Small intestine (tissue), 16 donors: ENCODE results near the gene ZFP36. TPM values are rescaled to one million over a fixed set of nuclear protein-coding genes. Genes with fewer than 3 reads are reported as not detected.

ENCODE experiments used
- DNase-seq, 2 donors: peaks; one replicate each; pipeline versions ENCODE4 v3.0.0 to v3.0.0-alpha.2; 2013
- FAIRE-seq: peaks from 2 replicates; lab custom pipeline; 2012; peaks lifted over from hg19 to GRCh38; lab: Jason Lieb, UNC
- H3K27ac ChIP-seq, 3 donors: one replicate each; pipeline ENCODE4 v1.5.1; 2013; ENCODE audit warnings: low read length in 2 of 3, mild to moderate bottlenecking in 2 of 3, control low read depth in 1 of 3, inconsistent platforms in 1 of 3, low read depth in 1 of 3, moderate library complexity in 1 of 3
- H3K27me3 ChIP-seq, 3 donors: one replicate each; pipeline ENCODE4 v1.6.1; 2013; ENCODE audit warnings: low read length in 3 of 3, inconsistent platforms in 1 of 3; ENCODE audit not compliant: control insufficient read depth in 3 of 3, insufficient read depth in 3 of 3
- H3K36me3 ChIP-seq, 3 donors: one replicate each; pipeline ENCODE4 v1.6.1; 2013; ENCODE audit warnings: low read length in 3 of 3, inconsistent platforms in 1 of 3, low read depth in 1 of 3, mild to moderate bottlenecking in 1 of 3, moderate library complexity in 1 of 3; ENCODE audit not compliant: control insufficient read depth in 3 of 3, insufficient read depth in 2 of 3
- H3K4me1 ChIP-seq, 3 donors: one replicate each; pipeline ENCODE4 v1.6.1; 2013; ENCODE audit warnings: low read length in 2 of 3, inconsistent platforms in 1 of 3, low read depth in 1 of 3, mild to moderate bottlenecking in 1 of 3, moderate library complexity in 1 of 3; ENCODE audit not compliant: control insufficient read depth in 3 of 3, insufficient read depth in 2 of 3
- H3K4me3 ChIP-seq, 3 donors: one replicate each; pipeline ENCODE4 v1.5.1; 2013; ENCODE audit warnings: low read length in 3 of 3, control low read depth in 1 of 3, inconsistent platforms in 1 of 3, low read depth in 1 of 3, mild to moderate bottlenecking in 1 of 3, moderate library complexity in 1 of 3
- H3K9me3 ChIP-seq, 2 donors: one replicate each; pipeline ENCODE4 v1.6.1; 2013; ENCODE audit warnings: low read depth in 1 of 2, low read length in 1 of 2; ENCODE audit not compliant: control insufficient read depth in 2 of 2, insufficient read depth in 1 of 2
- WGBS, 3 donors: extraction: QIAGEN DNeasy Blood & Tissue Kit; methylation state at CpG; one replicate each; pipeline ENCODE4 v1.1.7; 2013; 5-methylcytosine and 5-hydroxymethylcytosine counted together
- long read RNA-seq, 10 donors: transcript quantifications; one replicate each; lab custom pipeline, GENCODE V29; 2026
- polyA plus RNA-seq, 4 donors: library from polyadenylated mRNA; stranded (reverse) in 3 of 4; unstranded in 1 of 4; fragments of 200-250 nt in 3 of 4; fragments of 120-200 nt in 1 of 4; gene quantifications; one replicate each; pipeline versions ENCODE4 v1.2.1 to v1.2.3, GENCODE V29; 2013
- donor health status: healthy with polysubstance abuse.
- donor health status: control.
- donor health status: control.
- donor health status: Bipolar disorder and iron deficiency.
- donor health status: healthy.

ZFP36 gene
- 100 to 1,000 TPM; 104 to 365 (median 195) TPM for polyA plus RNA-seq
- long read RNA-seq, donor 1, transcript ZFP36-203 (2 exons, 1,786 nt) = major isoform, 226 of 263 reads
- long read RNA-seq, donor 1, partial matches to known transcripts = 0 of 263 reads
- long read RNA-seq, donor 1, other reads (novel, unspliced or antisense) = 36 of 263 reads
- long read RNA-seq, donor 2, transcript ZFP36-203 (2 exons, 1,786 nt) = major isoform, 19 of 19 reads
- long read RNA-seq, donor 2, partial matches to known transcripts = 0 of 19 reads
- long read RNA-seq, donor 2, other reads (novel, unspliced or antisense) = 0 of 19 reads
- long read RNA-seq, donor 3, transcript ZFP36-203 (2 exons, 1,786 nt) = major isoform, 55 of 55 reads
- long read RNA-seq, donor 3, partial matches to known transcripts = 0 of 55 reads
- long read RNA-seq, donor 3, other reads (novel, unspliced or antisense) = 0 of 55 reads
- long read RNA-seq, donor 4, partial matches to known transcripts = 0 of 2 reads
- long read RNA-seq, donor 4, other reads (novel, unspliced or antisense) = 0 of 2 reads
- long read RNA-seq, donor 5, transcript ZFP36-203 (2 exons, 1,786 nt) = major isoform, 16 of 16 reads
- long read RNA-seq, donor 5, partial matches to known transcripts = 0 of 16 reads
- long read RNA-seq, donor 5, other reads (novel, unspliced or antisense) = 0 of 16 reads
- long read RNA-seq, donor 6, transcript ZFP36-203 (2 exons, 1,786 nt) = major isoform, 58 of 67 reads
- long read RNA-seq, donor 6, partial matches to known transcripts = 0 of 67 reads
- long read RNA-seq, donor 6, other reads (novel, unspliced or antisense) = 9 of 67 reads
- long read RNA-seq, donor 7, transcript ZFP36-203 (2 exons, 1,786 nt) = major isoform, 137 of 153 reads
- long read RNA-seq, donor 7, partial matches to known transcripts = 0 of 153 reads
- long read RNA-seq, donor 7, other reads (novel, unspliced or antisense) = 16 of 153 reads
- long read RNA-seq, donor 8, transcript ZFP36-203 (2 exons, 1,786 nt) = major isoform, 13 of 13 reads
- long read RNA-seq, donor 8, partial matches to known transcripts = 0 of 13 reads
- long read RNA-seq, donor 8, other reads (novel, unspliced or antisense) = 0 of 13 reads
- long read RNA-seq, donor 9, transcript ZFP36-203 (2 exons, 1,786 nt) = major isoform, 38 of 38 reads
- long read RNA-seq, donor 9, partial matches to known transcripts = 0 of 38 reads
- long read RNA-seq, donor 9, other reads (novel, unspliced or antisense) = 0 of 38 reads
- long read RNA-seq, donor 10, transcript ZFP36-203 (2 exons, 1,786 nt) = major isoform, 51 of 51 reads
- long read RNA-seq, donor 10, partial matches to known transcripts = 0 of 51 reads
- long read RNA-seq, donor 10, other reads (novel, unspliced or antisense) = 0 of 51 reads

- peak; percentile 86 to 93 for DNase-seq
- WGBS, 3 donors = 0 to 1% (median 1%) methylated on average over 48 to 56 of the region's 56 CpGs
- peak within 1 kb of the TSS; percentile 99 for H3K4me3 ChIP-seq
- H3K36me3 ChIP-seq = peaks cover 5 to 23% (median 10%) of the 10 kb centered on the region in 3 donors
- peak within 1 kb of the TSS; percentile 96 to 100 (median 97) for H3K27ac ChIP-seq
- peaks cover 4 to 56% (median 11%) of the 10 kb centered on the region in 3 donors for H3K4me1 ChIP-seq
- no peak for FAIRE-seq
- H3K9me3 ChIP-seq = no peaks in the 10 kb centered on the region
- H3K27me3 ChIP-seq = no peaks in the 10 kb centered on the region
These were observed at the start of gene ZFP36 for GRCh38 chr19:39406656-39407409. TSS of gene ZFP36 (plus strand) at chr19:39406847. CDS start at chr19:39406905, 58 bp downstream.

- Histone ChIP-seq H3K36me3 (peaks cover 11 to 72% (median 17%) of the 10 kb centered on the region in 3 donors), H3K4me3 (no peak overlapping the region), H3K4me1 (no peaks in the 10 kb centered on the region), H3K9me3 (no peaks in the 10 kb centered on the region), H3K27me3 (no peaks in the 10 kb centered on the region), H3K27ac (no peak overlapping the region)
- FAIRE-seq (no peak), DNase-seq (no peak)
- 84 to 95% (median 90%) methylated on average over 3 of the region's 3 CpGs for WGBS, 3 donors
These were observed 47.6 kb upstream of the ZFP36 start for GRCh38 chr19:39359026-39359425.

GRCh38 chr19:39360599-39360998 lies 46.0 kb upstream of the ZFP36 start:
- FAIRE-seq (no peak), DNase-seq (no peak)
- Histone ChIP-seq H3K36me3 (peaks cover 11 to 72% (median 16%) of the 10 kb centered on the region in 3 donors), H3K4me3 (no peak overlapping the region), H3K27ac (no peak overlapping the region), H3K27me3 (no peaks in the 10 kb centered on the region), H3K9me3 (no peaks in the 10 kb centered on the region), H3K4me1 (no peaks in the 10 kb centered on the region)
- 92 to 100% (median 96%) methylated on average over 1 of the region's 1 CpG for WGBS, 3 donors

GRCh38 chr19:39362682-39363657 lies 43.7 kb upstream of the ZFP36 start:
- H3K4me3 ChIP-seq = no peak overlapping the region
- no peaks in the 10 kb centered on the region for H3K4me1 ChIP-seq
- WGBS, 3 donors = 65 to 82% (median 75%) methylated on average over 6 of the region's 6 CpGs
- no peak for DNase-seq
- H3K9me3 ChIP-seq = no peaks in the 10 kb centered on the region
- peak overlapping the region in 1 of 3 donors; percentile 39 for H3K27ac ChIP-seq
- H3K36me3 ChIP-seq = peaks cover 3 to 61% (median 8%) of the 10 kb centered on the region in 3 donors
- no peak for FAIRE-seq
- H3K27me3 ChIP-seq = no peaks in the 10 kb centered on the region

- WGBS, 3 donors = 65 to 88% (median 80%) methylated on average over 5 of the region's 5 CpGs
- no peak for FAIRE-seq
- Histone ChIP-seq H3K4me1 (no peaks in the 10 kb centered on the region), H3K36me3 (peaks cover 6 to 56% (median 8%) of the 10 kb centered on the region in 3 donors), H3K27ac (peak overlapping the region in 1 of 3 donors; percentile 39), H3K9me3 (no peaks in the 10 kb centered on the region), H3K4me3 (no peak overlapping the region), H3K27me3 (no peaks in the 10 kb centered on the region)
- DNase-seq = no peak
These were observed 42.7 kb upstream of the ZFP36 start for GRCh38 chr19:39363901-39364457.

- Histone ChIP-seq H3K4me3 (no peak overlapping the region), H3K27me3 (no peaks in the 10 kb centered on the region), H3K36me3 (peaks cover 10 to 62% (median 13%) of the 10 kb centered on the region in 3 donors), H3K4me1 (no peaks in the 10 kb centered on the region), H3K9me3 (no peaks in the 10 kb centered on the region), H3K27ac (no peak overlapping the region)
- DNase-seq (no peak), FAIRE-seq (no peak)
- WGBS, 3 donors = 95 to 100% (median 98%) methylated on average over 1 of the region's 1 CpG
These were observed 41.1 kb upstream of the ZFP36 start for GRCh38 chr19:39365531-39365930.
